A673 (cell line): ENCODE results near the gene CNPY1. TPM values are rescaled to one million over a fixed set of nuclear protein-coding genes. Genes with fewer than 3 reads are reported as not detected.

Source experiments
- BruUV-seq: library from RNA; stranded (reverse); fragments of 400-500 nt; replicated peaks from 2 replicates; lab custom pipeline; 2021; lab: Mats Ljungman, UMichigan
- CTCF ChIA-PET: fragments of 300-600 bp; sonication (Branson Sonifier 250); formaldehyde crosslinking; loops from one replicate; lab custom pipeline; 2022; ENCODE audit warnings: antibody characterized with exemption; lab: Charles Lee
- POLR2A ChIA-PET: fragments of 300-600 bp; sonication (Branson Sonifier 250); formaldehyde crosslinking; loops from one replicate; lab custom pipeline; 2022; ENCODE audit warnings: antibody characterized with exemption; ENCODE audit not compliant: low non-redundant PET; lab: Charles Lee
- DNase-seq: peaks from one replicate; pipeline ENCODE4 v3.0.0-alpha.2; 2015; ENCODE audit warnings: low spot score
- H3K27ac ChIP-seq: fragments of 200-600 bp; sonication (generic); 2 replicates; pipeline ENCODE4 v1.5.1; 2016; ENCODE audit warnings: mixed run types, low read depth, mild to moderate bottlenecking, mixed read lengths, antibody characterized with exemption, low read length; ENCODE audit not compliant: poor library complexity, severe bottlenecking
- H3K27me3 ChIP-seq: fragments of 200-600 bp; sonication (generic); replicated peaks from 2 replicates; pipeline ENCODE4 v1.6.1; 2017; ENCODE audit warnings: mixed run types, low read depth, mild to moderate bottlenecking, mixed read lengths, antibody characterized with exemption, low read length; ENCODE audit not compliant: insufficient read depth, poor library complexity
- H3K36me3 ChIP-seq: fragments of 200-600 bp; sonication (generic); 2 replicates; pipeline ENCODE4 v1.6.1; 2016; ENCODE audit warnings: mixed run types, mild to moderate bottlenecking, mixed read lengths, antibody characterized with exemption, low read length; ENCODE audit not compliant: insufficient read depth, poor library complexity, severe bottlenecking
- H3K4me1 ChIP-seq: fragments of 200-600 bp; sonication (generic); 2 replicates; pipeline ENCODE4 v1.6.1; 2017; ENCODE audit warnings: mixed run types, mild to moderate bottlenecking, mixed read lengths, antibody characterized with exemption, low read length; ENCODE audit not compliant: insufficient read depth, poor library complexity, severe bottlenecking
- H3K4me3 ChIP-seq: fragments of 200-600 bp; sonication (generic); 2 replicates; pipeline ENCODE4 v1.5.1; 2016; ENCODE audit warnings: low read depth, mixed run types, mild to moderate bottlenecking, mixed read lengths, low read length; ENCODE audit not compliant: poor library complexity, severe bottlenecking
- H3K9me3 ChIP-seq: fragments of 200-600 bp; sonication (generic); 2 replicates; pipeline ENCODE4 v1.6.1; 2016; ENCODE audit warnings: mixed run types, low read depth, mild to moderate bottlenecking, mixed read lengths, antibody characterized with exemption, low read length; ENCODE audit not compliant: poor library complexity, severe bottlenecking
- EZH2 ChIP-seq: fragments of 200-600 bp; sonication (generic); IDR thresholded peaks from 2 replicates; pipeline ENCODE4 v1.6.1; 2017; ENCODE audit warnings: borderline replicate concordance, low read depth, mild to moderate bottlenecking, mixed read lengths, antibody characterized with exemption, low read length; ENCODE audit not compliant: poor library complexity, severe bottlenecking
- intact Hi-C: fragments of 100-400 bp; cut with micrococcal nuclease; formaldehyde crosslinking; loops from one replicate; pipeline ENCODE4 v1.10.0; 2022; ENCODE audit not compliant: unreplicated experiment
- total RNA-seq: library from RNA; stranded (reverse); gene quantifications from 2 replicates; pipeline ENCODE4 v1.2.3, GENCODE V29; 2021
- TF ChIP-seq, protein P1 (sequence below): fragments of 300-800, 200-600 bp; sonication (generic); conservative IDR thresholded peaks from 2 replicates; pipeline ENCODE4 v1.5.1; 2017; ENCODE audit warnings: low read depth, mild to moderate bottlenecking, antibody characterized with exemption, low read length, moderate library complexity, mixed read lengths

CNPY1 gene
- total RNA-seq, 1 experiment from 2014 or later: not detected

DNA sequence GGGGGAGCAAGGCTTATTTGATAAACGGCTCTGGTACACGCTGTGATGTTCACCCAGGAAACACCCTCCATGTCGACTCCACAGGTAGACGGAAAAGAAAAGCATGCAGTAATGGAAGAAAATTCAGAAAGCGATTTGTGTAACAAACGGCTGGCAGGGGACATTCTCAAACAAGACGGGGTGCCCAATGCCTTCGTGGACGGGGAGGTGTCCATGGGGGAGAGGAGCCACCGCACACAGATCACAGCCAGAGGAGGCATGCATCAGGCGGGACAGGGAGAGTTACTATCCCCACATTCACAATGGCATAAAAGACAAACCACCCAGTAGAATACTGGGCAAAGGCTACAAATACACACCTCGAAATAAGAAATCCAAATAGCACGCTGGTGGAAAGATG lies 20.1 kb downstream of the CNPY1 start:
- TF ChIP-seq, protein P1, sequence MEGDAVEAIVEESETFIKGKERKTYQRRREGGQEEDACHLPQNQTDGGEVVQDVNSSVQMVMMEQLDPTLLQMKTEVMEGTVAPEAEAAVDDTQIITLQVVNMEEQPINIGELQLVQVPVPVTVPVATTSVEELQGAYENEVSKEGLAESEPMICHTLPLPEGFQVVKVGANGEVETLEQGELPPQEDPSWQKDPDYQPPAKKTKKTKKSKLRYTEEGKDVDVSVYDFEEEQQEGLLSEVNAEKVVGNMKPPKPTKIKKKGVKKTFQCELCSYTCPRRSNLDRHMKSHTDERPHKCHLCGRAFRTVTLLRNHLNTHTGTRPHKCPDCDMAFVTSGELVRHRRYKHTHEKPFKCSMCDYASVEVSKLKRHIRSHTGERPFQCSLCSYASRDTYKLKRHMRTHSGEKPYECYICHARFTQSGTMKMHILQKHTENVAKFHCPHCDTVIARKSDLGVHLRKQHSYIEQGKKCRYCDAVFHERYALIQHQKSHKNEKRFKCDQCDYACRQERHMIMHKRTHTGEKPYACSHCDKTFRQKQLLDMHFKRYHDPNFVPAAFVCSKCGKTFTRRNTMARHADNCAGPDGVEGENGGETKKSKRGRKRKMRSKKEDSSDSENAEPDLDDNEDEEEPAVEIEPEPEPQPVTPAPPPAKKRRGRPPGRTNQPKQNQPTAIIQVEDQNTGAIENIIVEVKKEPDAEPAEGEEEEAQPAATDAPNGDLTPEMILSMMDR: no peak
- no peak for TF ChIP-seq EZH2
- Histone ChIP-seq H3K27ac (no peak overlapping the region), H3K4me3 (no peak overlapping the region), H3K36me3 (no peaks in the 10 kb centered on the region), H3K9me3 (no peaks in the 10 kb centered on the region), H3K4me1 (no peaks in the 10 kb centered on the region), H3K27me3 (peaks cover 39% of the 10 kb centered on the region)
- intact Hi-C loops: no loop called here
- ChIA-PET POLR2A (no interaction called here), CTCF (no interaction called here)
- no peak for DNase-seq
- BruUV-seq: no TSS peak

DNA sequence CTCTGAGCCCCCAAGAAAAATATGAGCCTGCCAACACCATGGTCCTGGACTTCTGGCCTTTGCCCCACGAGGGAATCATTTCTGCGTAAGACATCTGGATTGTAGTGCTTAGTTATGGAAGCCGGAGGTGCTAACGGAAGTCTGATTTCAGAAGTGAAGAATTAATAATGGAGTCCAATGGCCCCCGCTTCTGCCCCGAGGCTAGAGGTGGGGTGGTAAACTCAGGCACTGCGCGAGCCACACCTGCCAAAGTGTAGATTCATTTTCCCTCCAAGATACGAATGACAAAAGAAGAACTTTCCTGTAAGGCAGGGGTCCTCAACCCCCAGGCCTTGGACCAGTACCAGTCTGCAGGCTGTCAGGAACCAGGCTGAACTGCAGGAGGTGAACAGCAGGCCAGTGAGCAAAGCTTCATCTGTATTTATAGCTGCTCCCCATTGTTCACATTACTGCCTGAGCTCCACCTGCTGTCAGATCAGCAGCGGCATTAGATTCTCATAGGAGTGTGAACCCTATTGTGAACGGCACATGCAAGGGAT lies 22.3 kb downstream of the CNPY1 start:
- POLR2A ChIA-PET: no interaction called here
- Histone ChIP-seq H3K4me1 (no peaks in the 10 kb centered on the region), H3K4me3 (no peak overlapping the region), H3K36me3 (no peaks in the 10 kb centered on the region), H3K9me3 (no peaks in the 10 kb centered on the region), H3K27me3 (peaks cover 49% of the 10 kb centered on the region), H3K27ac (no peak overlapping the region)
- DNase-seq: no peak
- intact Hi-C loops: no loop called here
- TF ChIP-seq, protein P1: no peak
- TF ChIP-seq EZH2: no peak
- BruUV-seq: no TSS peak
- CTCF ChIA-PET: no interaction called here

DNA sequence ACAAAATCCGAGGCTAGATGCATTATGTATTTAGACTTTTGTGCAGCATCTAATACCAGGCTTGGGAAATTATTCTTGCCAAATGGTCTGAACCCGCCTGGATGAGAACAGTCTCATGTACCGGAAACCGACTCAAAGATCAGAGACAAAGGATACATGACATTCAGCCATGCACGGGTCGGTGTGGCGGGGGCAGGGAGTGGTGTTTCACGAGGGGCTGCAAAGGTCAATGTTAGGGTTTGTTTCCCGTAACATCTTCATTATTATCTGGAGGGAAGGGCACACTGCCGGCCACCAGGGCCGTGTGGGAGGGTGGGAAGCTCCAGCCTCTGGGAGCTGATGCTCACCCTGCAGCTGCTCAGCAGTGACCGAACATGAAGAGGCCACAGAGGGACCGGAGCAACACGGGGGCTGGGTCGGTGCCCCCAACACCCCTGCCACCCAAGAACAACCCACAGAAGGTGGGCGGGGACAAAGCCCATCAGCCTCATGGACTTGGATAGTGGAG lies 23.1 kb downstream of the CNPY1 start:
- BruUV-seq: no TSS peak
- Histone ChIP-seq H3K27me3 (peaks cover 58% of the 10 kb centered on the region), H3K9me3 (no peaks in the 10 kb centered on the region), H3K27ac (no peak overlapping the region), H3K4me3 (no peak overlapping the region), H3K4me1 (no peaks in the 10 kb centered on the region), H3K36me3 (no peaks in the 10 kb centered on the region)
- DNase-seq: no peak
- TF ChIP-seq EZH2: no peak
- TF ChIP-seq, protein P1: no peak
- POLR2A ChIA-PET: no interaction called here
- CTCF ChIA-PET: no interaction called here
- intact Hi-C loops: no loop called here
